GM21528 (cell line): ENCODE results near the gene TSHR.

ENCODE experiments used
- ATAC-seq: cut with Tn5 transposase; IDR thresholded peaks from one replicate; pipeline ENCODE4 v1.9.1; 2021; ENCODE audit warnings: mild to moderate bottlenecking, moderate library complexity; ENCODE audit not compliant: unreplicated experiment, low FRiP score

TSHR gene

GRCh38 chr14:81170104-81170828 is 214.8 kb downstream of the TSHR start:
- ATAC-seq = peak; percentile 98

- no peak for ATAC-seq
Observed at GRCh38 chr14:81170829-81171195, 215.4 kb downstream of the TSHR start.

- no peak for ATAC-seq
Observed at GRCh38 chr14:81172353-81172752, 216.9 kb downstream of the TSHR start.

- ATAC-seq = no peak
Observed at GRCh38 chr14:81172881-81173280, 217.5 kb downstream of the TSHR start.

GRCh38 chr14:81176241-81176640 is 220.8 kb downstream of the TSHR start:
- ATAC-seq = no peak

GRCh38 chr14:81177225-81177624 is 221.8 kb downstream of the TSHR start:
- no peak for ATAC-seq

- ATAC-seq = peak; percentile 59
Observed at GRCh38 chr14:81178063-81178462, 222.6 kb downstream of the TSHR start.

- ATAC-seq = no peak
Observed at GRCh38 chr14:81179631-81180030, 224.2 kb downstream of the TSHR start.

- peak; percentile 88 for ATAC-seq
Observed at GRCh38 chr14:81187832-81188522, 232.6 kb downstream of the TSHR start.

GRCh38 chr14:81192594-81192993 is 237.2 kb downstream of the TSHR start:
- no peak for ATAC-seq

- no peak for ATAC-seq
Observed at GRCh38 chr14:81193924-81194633, 238.7 kb downstream of the TSHR start.
